HG03521 (cell line): ENCODE measurements around the gene TBK1.

Experiments
- ATAC-seq: cut with Tn5 transposase; IDR thresholded peaks from one replicate; pipeline ENCODE4 v1.9.1; 2021; ENCODE audit warnings: mild to moderate bottlenecking, moderate library complexity; ENCODE audit not compliant: unreplicated experiment

The TBK1 gene

DNA sequence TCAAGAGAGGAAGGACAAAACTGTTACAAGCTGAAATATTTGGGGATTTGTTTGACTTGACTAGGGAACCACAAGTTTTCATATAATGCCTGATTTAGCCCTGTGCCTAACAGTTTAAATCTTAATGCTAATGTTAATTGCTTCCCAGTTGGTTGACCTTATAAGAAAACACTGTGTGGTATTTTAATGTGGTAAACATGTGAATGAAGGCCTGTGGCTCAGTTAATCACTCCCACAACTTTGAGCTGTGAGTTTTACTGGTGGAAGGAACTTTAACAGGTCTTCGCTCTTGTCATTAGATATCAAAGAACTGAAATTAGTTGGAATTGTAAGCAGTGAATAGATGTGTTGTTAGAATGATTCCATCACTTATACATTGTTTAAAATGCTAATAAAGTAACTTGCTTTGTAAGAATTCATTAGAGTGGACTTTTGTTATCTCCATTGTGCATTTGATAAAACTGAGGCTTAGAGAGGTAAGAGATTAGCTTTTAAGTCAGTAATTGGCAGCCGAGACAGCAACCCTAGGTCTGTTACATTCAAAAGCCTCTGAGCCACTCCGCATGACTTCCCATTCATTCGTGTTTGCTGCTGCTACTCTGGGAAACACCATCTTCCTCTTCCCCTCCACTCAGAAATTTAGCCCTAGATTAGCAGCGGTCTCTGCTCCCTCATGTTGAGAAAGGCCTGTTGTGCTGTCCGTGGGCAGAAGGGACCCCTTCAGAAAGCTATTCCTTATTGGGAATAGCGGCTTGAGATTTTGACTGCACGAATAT, 1.0 kb upstream of the TBK1 start:
- no peak for ATAC-seq

- no peak for ATAC-seq
Observed at GRCh38 chr12:64452559-64453329, 824 bp downstream of the TBK1 start.

GRCh38 chr12:64455506-64455905, 3.6 kb downstream of the TBK1 start:
- ATAC-seq, result no peak

GRCh38 chr12:64456119-64456518, 4.2 kb downstream of the TBK1 start:
- ATAC-seq, result no peak

DNA sequence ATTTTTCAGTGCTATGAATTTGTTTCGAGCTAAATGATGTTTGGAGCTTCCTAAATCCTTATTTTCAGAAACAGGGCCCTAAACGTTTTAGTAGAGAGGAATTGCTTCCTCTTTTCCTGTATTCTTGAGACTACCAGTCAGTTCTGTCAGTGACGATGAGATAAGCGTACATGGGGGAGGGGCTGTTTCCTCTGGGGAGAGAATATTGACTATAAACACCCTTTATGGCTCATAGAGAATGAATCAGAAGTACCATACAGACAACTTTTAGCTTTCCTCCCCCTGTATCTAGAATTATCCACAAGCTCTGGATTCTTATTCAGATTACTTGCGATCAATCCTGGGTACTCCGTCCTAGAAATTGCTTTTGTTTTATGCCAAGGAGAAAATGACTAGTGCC, 5.1 kb downstream of the TBK1 start:
- no peak for ATAC-seq

- ATAC-seq, result no peak
Observed at GRCh38 chr12:64457466-64457865, 5.5 kb downstream of the TBK1 start.

GRCh38 chr12:64457923-64458322, 6.0 kb downstream of the TBK1 start:
- no peak for ATAC-seq

DNA sequence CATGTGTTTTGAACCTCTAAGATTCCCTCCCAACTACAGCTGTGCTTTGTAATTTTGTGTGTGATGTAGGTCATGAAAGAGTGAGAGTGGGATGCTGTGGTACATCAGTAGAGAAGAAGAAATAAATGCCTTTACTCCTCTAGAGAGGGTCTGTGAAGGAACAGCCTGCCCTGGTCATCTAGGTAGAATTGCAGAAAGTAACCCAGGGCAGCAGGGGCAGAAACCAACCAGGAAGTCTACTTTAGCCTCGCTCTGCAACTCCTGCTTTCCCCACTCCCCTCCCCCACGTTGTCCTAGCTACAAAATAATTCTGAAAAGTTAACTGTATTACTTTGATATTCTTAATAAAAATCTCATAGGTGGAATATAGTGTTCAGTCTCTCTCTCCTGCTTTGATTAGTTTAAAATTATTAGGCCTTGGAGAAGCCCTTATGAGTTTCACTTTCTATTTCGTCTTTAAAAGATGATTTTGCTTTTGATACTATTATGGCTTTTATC, 7.5 kb downstream of the TBK1 start:
- ATAC-seq, result peak; percentile 50

GRCh38 chr12:64461634-64462414, 9.9 kb downstream of the TBK1 start:
- ATAC-seq, result no peak

DNA sequence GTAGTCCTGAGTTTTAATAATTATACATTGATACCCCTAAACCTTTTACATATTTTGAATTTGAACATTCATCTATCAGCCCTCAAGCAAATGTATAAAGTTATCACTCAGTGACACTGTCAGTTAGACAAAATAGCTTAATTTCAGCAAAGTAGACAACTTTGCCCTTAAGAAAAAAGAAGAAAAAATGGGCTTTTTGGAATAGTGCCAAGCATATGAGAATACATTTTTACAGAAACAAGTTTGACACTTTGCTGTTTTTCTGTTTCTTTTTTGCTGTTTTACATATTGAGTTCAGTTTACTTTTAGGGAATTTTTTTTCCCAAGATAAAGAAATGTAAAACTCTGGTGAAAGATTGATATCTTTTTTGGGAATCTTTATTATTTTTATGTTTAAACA, 14.3 kb downstream of the TBK1 start:
- ATAC-seq, result no peak

DNA sequence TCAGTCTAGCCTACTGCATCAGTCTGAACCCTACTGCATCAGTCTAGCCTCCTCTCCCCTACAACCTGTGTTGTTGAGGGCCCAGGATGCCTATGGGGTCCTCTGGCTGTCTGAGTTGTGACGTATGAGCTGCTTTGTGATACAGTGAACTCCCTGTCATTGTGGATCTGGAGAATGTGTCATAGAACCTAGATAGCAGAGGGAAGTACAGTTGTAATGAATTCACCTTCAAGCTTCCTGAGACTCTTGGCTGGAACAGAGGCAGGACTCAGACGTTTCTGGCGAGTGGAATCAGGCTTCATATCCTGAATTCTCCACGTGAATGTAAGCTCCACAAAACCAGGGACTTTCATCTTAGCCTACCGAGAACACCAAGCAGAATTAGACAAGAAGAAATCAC, 17.0 kb downstream of the TBK1 start:
- no peak for ATAC-seq

DNA sequence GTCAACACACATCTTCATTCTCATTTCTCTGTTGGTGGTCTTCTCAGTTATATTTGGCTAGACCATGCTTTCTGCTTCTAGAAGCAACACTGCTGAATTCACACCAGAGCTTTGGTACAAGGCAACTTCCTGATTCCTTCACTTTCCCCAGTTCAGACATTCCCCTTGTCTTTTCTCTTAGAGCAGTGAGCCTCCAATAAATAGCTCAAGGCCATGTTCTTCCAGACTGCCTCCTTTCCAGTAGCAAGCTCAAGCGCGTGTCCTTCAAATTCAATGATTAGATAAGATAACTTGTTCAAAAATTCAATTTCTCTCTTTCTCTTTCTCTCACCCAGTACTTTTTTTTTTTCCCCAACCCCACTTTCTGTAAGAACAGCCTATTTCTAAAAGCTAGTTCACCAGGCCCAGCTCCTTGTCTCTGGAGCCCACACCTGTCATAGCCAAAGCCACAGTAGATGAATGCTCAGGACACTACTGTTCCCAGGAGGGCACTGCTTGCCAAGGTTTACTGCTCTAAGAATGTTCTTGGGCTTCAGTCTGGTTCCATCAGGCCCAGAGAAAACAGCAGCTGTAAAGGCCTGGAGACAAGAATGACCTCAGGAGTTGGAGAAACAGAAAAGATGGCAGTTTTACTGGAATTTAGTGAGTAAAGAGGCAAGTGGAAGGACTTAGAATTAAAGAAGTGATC, 17.7 kb downstream of the TBK1 start:
- no peak for ATAC-seq

DNA sequence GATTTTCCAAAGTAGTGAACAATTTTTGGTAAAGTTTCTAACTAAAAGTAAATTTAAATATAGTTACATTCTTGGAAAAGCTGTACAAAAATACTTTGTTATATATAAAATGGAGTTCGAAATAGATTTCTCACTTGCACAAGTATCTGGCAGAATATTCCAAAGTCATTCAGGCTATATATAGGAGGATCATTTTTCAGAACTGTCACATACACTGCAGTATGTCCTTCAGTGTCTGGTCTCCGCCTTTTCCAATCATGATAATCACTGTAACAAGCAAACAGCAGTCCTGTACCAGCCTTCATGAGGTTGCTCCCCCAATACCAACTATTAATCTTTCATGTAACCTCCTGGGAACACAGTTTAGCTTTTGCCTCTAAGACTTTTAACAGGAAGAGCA, 18.6 kb downstream of the TBK1 start:
- no peak for ATAC-seq

GRCh38 chr12:64473176-64473575, 21.3 kb downstream of the TBK1 start:
- ATAC-seq, result no peak

- ATAC-seq, result no peak
Observed at GRCh38 chr12:64475518-64475917, 23.6 kb downstream of the TBK1 start.

- no peak for ATAC-seq
Observed at GRCh38 chr12:64476844-64477243, 24.9 kb downstream of the TBK1 start.

DNA sequence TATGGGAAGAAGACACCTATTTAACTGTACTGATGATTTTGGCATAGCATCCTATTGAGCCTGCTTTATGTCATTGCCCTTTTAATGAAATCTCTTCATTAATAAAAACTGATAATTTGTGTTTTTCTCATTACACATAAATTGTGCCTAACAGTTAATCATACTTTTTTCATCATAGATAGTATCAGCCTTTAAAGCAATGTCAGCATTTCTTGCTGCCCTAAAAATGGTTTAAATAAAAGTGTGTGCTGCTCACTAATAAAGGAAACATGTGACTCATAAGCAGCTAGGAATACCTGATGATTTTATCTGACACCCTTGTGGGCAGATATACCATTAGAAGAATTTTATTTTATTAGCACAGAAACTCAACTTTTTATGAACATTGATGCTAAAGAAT, 26.7 kb downstream of the TBK1 start:
- ATAC-seq, result no peak

DNA sequence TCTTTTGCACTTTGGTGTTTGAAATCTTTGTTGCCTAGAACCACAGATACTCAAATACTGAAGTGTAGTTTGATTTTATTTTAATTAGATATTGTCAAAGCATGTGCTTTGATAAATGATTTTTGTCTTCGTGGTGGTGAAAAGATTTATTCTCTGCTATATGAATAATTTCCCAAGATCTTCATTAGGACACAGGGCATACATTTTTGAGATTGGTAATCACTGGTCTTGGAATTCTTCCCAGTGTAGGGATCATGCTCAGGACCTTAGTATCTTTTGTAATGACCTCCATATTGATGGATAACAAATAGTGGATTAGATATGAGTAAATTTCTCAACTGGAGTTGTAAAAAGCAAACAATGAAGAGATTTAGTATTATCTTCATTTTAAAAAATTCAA, 28.2 kb downstream of the TBK1 start:
- no peak for ATAC-seq

DNA sequence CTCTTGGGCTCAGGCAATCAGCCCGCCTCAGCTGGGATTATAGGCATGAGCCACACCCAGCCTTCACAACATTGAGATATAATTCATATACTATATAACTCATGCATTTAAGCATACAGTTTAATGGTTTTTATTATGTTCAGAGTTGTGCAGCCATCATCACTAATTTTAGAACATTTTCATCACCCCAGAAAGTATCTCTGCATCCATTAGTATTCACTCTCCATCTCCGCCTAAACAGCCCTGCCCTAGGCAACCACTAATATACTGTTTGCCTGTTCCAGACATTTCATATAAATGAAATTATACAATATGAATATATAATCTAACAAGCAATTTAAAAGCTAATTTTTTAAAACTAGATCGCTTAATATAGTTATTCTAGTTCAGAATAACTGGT, 34.7 kb downstream of the TBK1 start:
- no peak for ATAC-seq

DNA sequence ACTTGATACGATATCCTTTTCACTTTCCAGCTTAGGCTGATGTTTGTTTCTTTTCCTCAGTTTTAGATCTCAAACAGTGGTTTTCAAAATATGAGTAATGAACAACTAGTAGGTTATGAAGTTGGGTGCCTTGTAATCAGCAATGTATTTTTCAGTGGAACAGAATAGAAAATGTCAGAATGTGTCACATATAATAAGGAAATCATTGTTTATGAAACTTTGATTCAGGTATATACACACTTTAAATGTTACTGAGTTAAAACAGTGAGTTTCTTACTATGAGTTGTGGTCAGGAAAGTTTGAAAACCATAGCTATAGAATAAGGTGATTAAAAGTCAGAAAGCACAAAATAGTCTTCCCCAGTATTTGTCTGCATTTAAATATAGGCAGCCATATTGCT, 39.8 kb downstream of the TBK1 start:
- no peak for ATAC-seq

- ATAC-seq, result no peak
Observed at GRCh38 chr12:64493513-64493912, 41.6 kb downstream of the TBK1 start.
